Astrocyte (in vitro differentiated cells and primary cell): ENCODE results near the gene STRADA. TPM values are rescaled to one million over a fixed set of nuclear protein-coding genes. Genes with fewer than 3 reads are reported as not detected.

Experiments
- DNase-seq: peaks from one replicate; pipeline ENCODE4 v3.0.0-alpha.2; 2010; ENCODE audit warnings: low read depth
- FAIRE-seq: peaks from 2 replicates; lab custom pipeline; 2011; peaks lifted over from hg19 to GRCh38; lab: Jason Lieb, UNC
- H2AFZ ChIP-seq: 2 replicates; pipeline ENCODE4 v1.6.0; 2012; ENCODE audit warnings: low read depth, low read length, inconsistent platforms
- H3K27ac ChIP-seq: 2 replicates; pipeline ENCODE4 v1.5.1; 2011; ENCODE audit warnings: low read depth, low read length, inconsistent platforms
- H3K27me3 ChIP-seq: 2 replicates; pipeline ENCODE4 v1.6.0; 2011; ENCODE audit warnings: low read length, inconsistent platforms; ENCODE audit not compliant: insufficient read depth
- H3K36me3 ChIP-seq: 2 replicates; pipeline ENCODE4 v1.5.1; 2011; ENCODE audit warnings: low read length, inconsistent platforms; ENCODE audit not compliant: insufficient read depth
- H3K4me1 ChIP-seq: 2 replicates; pipeline ENCODE4 v1.5.1; 2011; ENCODE audit warnings: low read length, inconsistent platforms; ENCODE audit not compliant: insufficient read depth
- H3K4me2 ChIP-seq: 2 replicates; pipeline ENCODE4 v1.6.0; 2012; ENCODE audit warnings: low read length, inconsistent platforms
- H3K4me3 ChIP-seq: 2 replicates; pipeline ENCODE4 v1.5.1; 2011; ENCODE audit warnings: low read depth, mild to moderate bottlenecking, low read length, inconsistent platforms; ENCODE audit not compliant: insufficient read depth
- H3K79me2 ChIP-seq: 2 replicates; pipeline ENCODE4 v1.6.0; 2012; ENCODE audit warnings: mild to moderate bottlenecking, low read length, inconsistent platforms; ENCODE audit not compliant: insufficient read depth
- H3K9ac ChIP-seq: 2 replicates; pipeline ENCODE4 v1.6.0; 2012; ENCODE audit warnings: mild to moderate bottlenecking, low read length, inconsistent platforms
- H3K9me3 ChIP-seq: 2 replicates; pipeline ENCODE4 v1.5.1; 2012; ENCODE audit warnings: low read depth, mild to moderate bottlenecking, low read length, inconsistent platforms; ENCODE audit not compliant: insufficient read depth
- H4K20me1 ChIP-seq: 2 replicates; pipeline ENCODE4 v1.6.0; 2012; ENCODE audit warnings: low read length, inconsistent platforms; ENCODE audit not compliant: insufficient read depth
- H3K27ac Mint-ChIP-seq: one replicate; pipeline ENCODE4 v1.8.0; 2021; ENCODE audit warnings: mild to moderate bottlenecking, mixed read lengths; ENCODE audit not compliant: unreplicated experiment
- H3K27me3 Mint-ChIP-seq: one replicate; pipeline ENCODE4 v1.8.0; 2021; ENCODE audit warnings: low read depth, mixed read lengths; ENCODE audit not compliant: unreplicated experiment
- H3K36me3 Mint-ChIP-seq: one replicate; pipeline ENCODE4 v1.8.0; 2021; ENCODE audit warnings: low read depth, mixed read lengths; ENCODE audit not compliant: unreplicated experiment
- H3K4me1 Mint-ChIP-seq: one replicate; pipeline ENCODE4 v1.8.0; 2021; ENCODE audit warnings: low read depth, mixed read lengths; ENCODE audit not compliant: unreplicated experiment
- H3K4me3 Mint-ChIP-seq: one replicate; pipeline ENCODE4 v1.8.0; 2021; ENCODE audit warnings: mild to moderate bottlenecking, moderate library complexity, mixed read lengths; ENCODE audit not compliant: unreplicated experiment
- H3K9me3 Mint-ChIP-seq: one replicate; pipeline ENCODE4 v1.8.0; 2021; ENCODE audit warnings: mild to moderate bottlenecking, mixed read lengths; ENCODE audit not compliant: unreplicated experiment
- CTCF ChIP-seq: IDR thresholded peaks from 2 replicates; pipeline ENCODE4 v1.5.1; 2011; ENCODE audit warnings: low read depth, mild to moderate bottlenecking, inconsistent platforms, low read length, moderate library complexity; ENCODE audit not compliant: insufficient read depth
- EZH2 ChIP-seq: IDR thresholded peaks from 2 replicates; pipeline ENCODE4 v1.6.1; 2012; ENCODE audit warnings: mild to moderate bottlenecking, low read length, inconsistent platforms; ENCODE audit not compliant: insufficient read depth
- total RNA-seq: library from RNA; stranded (reverse); gene quantifications from 2 replicates; pipeline ENCODE4 v1.2.1, GENCODE V29; 2021

The STRADA gene
- total RNA-seq, 1 donor from 2014 or later: 35.7 TPM

GRCh38 chr17:63701868-63702720, 39.5 kb downstream of the STRADA start:
- Mint-ChIP-seq H3K4me1 (peaks cover 4% of the 10 kb centered on the region), H3K4me3 (peak overlapping the region; percentile 79), H3K27ac (no peak overlapping the region), H3K36me3 (peaks cover 18% of the 10 kb centered on the region), H3K27me3 (no peaks in the 10 kb centered on the region), H3K9me3 (peaks cover 2% of the 10 kb centered on the region)
- Histone ChIP-seq H3K36me3 (peaks cover 4% of the 10 kb centered on the region), H3K4me2 (no peak overlapping the region), H3K9ac (no peak overlapping the region), H3K4me3 (no peak overlapping the region), H3K4me1 (peaks cover 11% of the 10 kb centered on the region), H3K27ac (no peak overlapping the region), H3K9me3 (no peaks in the 10 kb centered on the region), H4K20me1 (peaks cover 22% of the 10 kb centered on the region), H2AFZ (no peak overlapping the region), H3K79me2 (peaks cover 4% of the 10 kb centered on the region), H3K27me3 (no peaks in the 10 kb centered on the region)
- DNase-seq: no peak
- TF ChIP-seq CTCF: no peak
- no peak for TF ChIP-seq EZH2
- FAIRE-seq: no peak

GRCh38 chr17:63701456-63701820, 40.2 kb downstream of the STRADA start:
- no peak for TF ChIP-seq EZH2
- TF ChIP-seq CTCF: no peak
- H3K27ac Mint-ChIP-seq: peak overlapping the region; percentile 34
- H3K27me3 Mint-ChIP-seq: no peaks in the 10 kb centered on the region
- H4K20me1 ChIP-seq: peaks cover 29% of the 10 kb centered on the region
- no peak for DNase-seq
- FAIRE-seq: no peak
- no peak overlapping the region for H2AFZ ChIP-seq
- H3K36me3 Mint-ChIP-seq: peaks cover 19% of the 10 kb centered on the region
- H3K79me2 ChIP-seq: peaks cover 4% of the 10 kb centered on the region
- H3K4me3 Mint-ChIP-seq: peak overlapping the region; percentile 79
- H3K4me1 Mint-ChIP-seq: peaks cover 4% of the 10 kb centered on the region
- peak overlapping the region; percentile 90 for H3K4me2 ChIP-seq
- H3K9ac ChIP-seq: peak overlapping the region; percentile 5
- no peaks in the 10 kb centered on the region for H3K9me3 ChIP-seq
- H3K36me3 ChIP-seq: peaks cover 4% of the 10 kb centered on the region
- peaks cover 11% of the 10 kb centered on the region for H3K4me1 ChIP-seq
- H3K27me3 ChIP-seq: no peaks in the 10 kb centered on the region
- H3K27ac ChIP-seq: no peak overlapping the region
- H3K9me3 Mint-ChIP-seq: peaks cover 2% of the 10 kb centered on the region
- H3K4me3 ChIP-seq: no peak overlapping the region
